Heart left ventricle (tissue), 16 donors: ENCODE data around the gene NEK9. TPM values are rescaled to one million over a fixed set of nuclear protein-coding genes. Genes with fewer than 3 reads are reported as not detected.

Experiments used
- ATAC-seq, 4 donors: fragments of 200-7000 bp; cut with Tn5 transposase; one replicate each; pipeline ENCODE4 v1.9.1; 2020 to 2022; ENCODE audit warnings: moderate library complexity in 4 of 4, mild to moderate bottlenecking in 3 of 4, moderate number of reproducible peaks in 1 of 4
- DNase-seq, 5 donors: peaks; one replicate each; pipeline ENCODE4 v3.0.0-alpha.2; 2020
- H3K27ac ChIP-seq, 12 donors: fragments of 200-600 bp; sonication (generic) in 4 of 12; one replicate each; pipeline versions ENCODE4 v1.5.0 to v1.8.0; 2016 to 2022; ENCODE audit warnings: mild to moderate bottlenecking in 2 of 12
- H3K27me3 ChIP-seq, 9 donors: fragments of 200-600 bp; sonication (generic) in 2 of 9; one replicate each; pipeline versions ENCODE4 v1.5.1 to v1.8.0; 2016 to 2022; ENCODE audit warnings: mild to moderate bottlenecking in 3 of 9
- H3K36me3 ChIP-seq, 9 donors: fragments of 200-600 bp; sonication (generic) in 2 of 9; one replicate each; pipeline versions ENCODE4 v1.5.0 to v1.8.0; 2018 to 2022; ENCODE audit warnings: mild to moderate bottlenecking in 2 of 9
- H3K4me1 ChIP-seq, 12 donors: fragments of 200-600 bp; sonication (generic) in 4 of 12; one replicate each; pipeline versions ENCODE4 v1.5.0 to v1.8.0; 2016 to 2022; ENCODE audit warnings: mild to moderate bottlenecking in 3 of 12
- H3K4me3 ChIP-seq, 12 donors: fragments of 200-600 bp; sonication (generic) in 4 of 12; one replicate each; pipeline versions ENCODE4 v1.5.0 to v1.8.0; 2017 to 2022; ENCODE audit warnings: mild to moderate bottlenecking in 9 of 12, moderate library complexity in 4 of 12
- H3K9me3 ChIP-seq, 12 donors: fragments of 200-600 bp; sonication (generic) in 4 of 12; one replicate each; pipeline versions ENCODE4 v1.5.0 to v1.8.0; 2016 to 2022; ENCODE audit warnings: mild to moderate bottlenecking in 1 of 12
- CTCF ChIP-seq, 12 donors: fragments of 200-600 bp; sonication (generic) in 4 of 12; IDR thresholded peaks; one replicate each; pipeline versions ENCODE4 v1.5.0 to v1.8.0; 2018 to 2022; ENCODE audit warnings: antibody characterized with exemption in 12 of 12, mild to moderate bottlenecking in 5 of 12
- POLR2A ChIP-seq, 2 donors: fragments of 450-650 bp; IDR thresholded peaks; one replicate each; pipeline ENCODE4 v1.6.1; 2017; ENCODE audit warnings: antibody characterized with exemption in 2 of 2, mild to moderate bottlenecking in 2 of 2, moderate library complexity in 2 of 2
- WGBS, 4 donors: extraction: QIAGEN DNeasy Blood & Tissue Kit in 2 of 4; methylation state at CpG; one replicate each; pipeline versions ENCODE4 v1.1.5 to v1.1.7; 2013 to 2018; 5-methylcytosine and 5-hydroxymethylcytosine counted together
- intact Hi-C, 10 donors: fragments of 100-400 bp; cut with DNase I; formaldehyde crosslinking; loops; one replicate each; pipeline versions ENCODE4 v1.11.1 to v1.14.2; 2022
- polyA plus RNA-seq, 2 donors: library from polyadenylated mRNA; stranded (reverse); fragments of 200-250 nt; gene quantifications; one replicate each; pipeline ENCODE4 v1.2.3, GENCODE V29; 2013
- total RNA-seq, 9 donors: library from RNA; depleted of rRNA in 2 of 9; stranded (reverse); fragments of >200 nt in 2 of 9; fragmentation: NEBNext Ultra II Directional in 3 of 9; extraction: Animal tissue kit (Norgen Biotek cat#: 25700) in 3 of 9; gene quantifications; one replicate each; pipeline versions ENCODE4 v1.1.0 to v1.2.4, GENCODE V29; 2016 to 2023
- donor health status: ischemic (EF 13 %, LVEDD 7.1; RV severe dilation, severe dysfunction).
- donor health status: healthy with polysubstance abuse.
- donor health status: DM: no; HTN: yes; CAD: no.
- donor health status: DM: no; HTN: no; CAD: no.
- donor health status: ischemic (EF 25% LVEDD 6.9; RV normal size, moderate dysfunction).
- donor health status: ischemic (EF 25% LVEDD 5.7; RV mildly dilated, moderate dysfunction).
- donor health status: healthy.
- donor health status: DM: yes; HTN: yes; CAD: no.
- donor health status: ischemic (EF 35%, LVEDD 5.7; RV mildly dilated, moderate dysfunction).
- donor health status: nonischemic (EF 11% LVEDD 7.7; RV severe dilation, severe dysfunction).
- donor health status: DM: yes; HTN: yes; CAD: no.
- donor health status: PGD.
- donor health status: ischemic (EF 29% LVEDD 5.4; RV normal size, mild dysfunction).
- donor health status: nonischemic (EF 23%, LVEDD 6.1; RV moderate dilation, normal function).

Gene NEK9
- total and polyA plus RNA-seq, 11 donors, result 40.1 to 114 (median 94.3) TPM

GRCh38 chr14:75059642-75060041, 67.2 kb downstream of the NEK9 start:
- intact Hi-C loops, result loop anchor here in 1 of 10 donors (10.0 kb wide), 1 partner anchor 115 kb away; no protein-coding TSS in a partner anchor

GRCh38 chr14:75054421-75054820, 72.4 kb downstream of the NEK9 start:
- no peaks in the 10 kb centered on the region for H3K27me3 ChIP-seq
- H3K36me3 ChIP-seq, result peaks cover 0 to 5% (median 0%) of the 10 kb centered on the region in 9 donors
- H3K9me3 ChIP-seq, result no peaks in the 10 kb centered on the region
- no peak overlapping the region for H3K4me3 ChIP-seq
- no peak for DNase-seq
- H3K4me1 ChIP-seq, result peaks cover 0 to 20% (median 13%) of the 10 kb centered on the region in 12 donors
- ATAC-seq, result no peak
- intact Hi-C loops, result loop anchor here in 2 of 10 donors (5.0 kb wide), 2 partner anchors 33 to 42 kb away; no protein-coding TSS in a partner anchor
- TF ChIP-seq POLR2A (IDR thresholded peaks at IDR 0.05) (no peak), CTCF (IDR thresholded peaks at IDR 0.05) (no peak)
- no peak overlapping the region for H3K27ac ChIP-seq
- WGBS, 4 donors, result 67 to 77% (median 69%) methylated on average over 1 of the region's 1 CpG

More at GRCh38 chr14:75059642-75060041, 67.2 kb downstream of the NEK9 start:
- 81 to 91% (median 85%) methylated on average over 2 of the region's 2 CpGs for WGBS, 4 donors
- Histone ChIP-seq H3K27ac (no peak overlapping the region), H3K36me3 (peaks cover 0 to 9% (median 0%) of the 10 kb centered on the region in 9 donors), H3K27me3 (no peaks in the 10 kb centered on the region), H3K9me3 (peaks cover 0 to 5% (median 0%) of the 10 kb centered on the region in 12 donors), H3K4me1 (peaks cover 0 to 16% (median 13%) of the 10 kb centered on the region in 12 donors), H3K4me3 (no peak overlapping the region)
- DNase-seq (no peak), ATAC-seq (no peak)
- no peak for TF ChIP-seq POLR2A (IDR thresholded peaks at IDR 0.05)
- no peak for TF ChIP-seq CTCF (IDR thresholded peaks at IDR 0.05)

- H3K36me3 ChIP-seq, result peaks cover 0 to 5% (median 0%) of the 10 kb centered on the region in 9 donors
- peaks cover 0 to 27% (median 14%) of the 10 kb centered on the region in 12 donors for H3K4me1 ChIP-seq
- DNase-seq (no peak), ATAC-seq (no peak)
- intact Hi-C loops, result loop anchor here in 2 of 10 donors (5.0 kb wide), 2 partner anchors 34 to 41 kb away; no protein-coding TSS in a partner anchor
- WGBS, 4 donors, result 65 to 73% (median 68%) methylated on average over 5 of the region's 5 CpGs
- no peaks in the 10 kb centered on the region for H3K9me3 ChIP-seq
- H3K27me3 ChIP-seq, result no peaks in the 10 kb centered on the region
- TF ChIP-seq CTCF (IDR thresholded peaks at IDR 0.05) (no peak), POLR2A (IDR thresholded peaks at IDR 0.05) (no peak)
- no peak overlapping the region for H3K27ac ChIP-seq
- H3K4me3 ChIP-seq, result no peak overlapping the region
Observed at GRCh38 chr14:75053396-75054291, 73.2 kb downstream of the NEK9 start.

DNA sequence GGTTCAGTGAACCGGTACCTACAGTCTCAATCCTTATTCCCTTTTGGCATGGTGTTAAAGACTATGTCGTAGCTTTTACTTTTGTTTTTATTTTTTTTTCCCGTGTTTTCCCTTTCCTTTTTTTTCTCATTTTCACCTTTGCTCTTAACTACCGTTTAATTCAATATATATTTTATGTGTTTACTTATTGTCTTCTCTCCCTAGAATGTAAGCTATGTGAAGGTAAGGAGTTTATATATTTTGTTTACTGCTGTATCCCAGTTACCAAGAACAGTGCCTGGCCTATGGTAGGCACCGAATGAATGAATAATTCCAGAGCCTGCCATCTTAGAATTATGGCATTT, 75.3 kb downstream of the NEK9 start:
- Histone ChIP-seq H3K4me3 (peak overlapping the region in 11 of 12 donors; percentile 49 to 80 (median 63)), H3K27me3 (no peaks in the 10 kb centered on the region), H3K9me3 (no peaks in the 10 kb centered on the region), H3K27ac (peak overlapping the region in 11 of 12 donors; percentile 67 to 93 (median 91)), H3K4me1 (peaks cover 0 to 37% (median 14%) of the 10 kb centered on the region in 12 donors), H3K36me3 (peaks cover 0 to 5% (median 0%) of the 10 kb centered on the region in 9 donors)
- DNase-seq (no peak), ATAC-seq (no peak)
- intact Hi-C loops, result loop anchor here in 3 of 10 donors (2.0 to 5.0 kb wide), 3 partner anchors 17 to 39 kb away; partner anchors contain the start of gene ZC2HC1C (in 1 of the 3)
- 29 to 32% (median 30%) methylated on average over 5 of the region's 5 CpGs for WGBS, 4 donors
- TF ChIP-seq CTCF (IDR thresholded peaks at IDR 0.05) (no peak), POLR2A (IDR thresholded peaks at IDR 0.05) (no peak)
